Activated CD4-positive, alpha-beta T cell treated with anti-CD3 and anti-CD28 coated beads, Interleukin-2, amount 10 ng/mL, durations not matched to agents 7 days and 5 days (primary cell): Measurements from ENCODE around the gene EREG. TPM values are rescaled to one million over a fixed set of nuclear protein-coding genes. Genes with fewer than 3 reads are reported as not detected.
"Not testable (repeated sequence)": the region's sequence is repeated elsewhere in the genome, so short reads cannot be mapped to it uniquely, and the experiment has no call there.

Experiments used
- CTCF ChIA-PET: fragments of 350-600 bp; sonication (Branson Sonifier 250); formaldehyde crosslinking; loops from one replicate; lab custom pipeline; 2021; ENCODE audit warnings: antibody characterized with exemption; lab: Charles Lee
- POLR2A ChIA-PET: fragments of 350-600 bp; sonication (Branson Sonifier 250); formaldehyde crosslinking; loops from one replicate; lab custom pipeline; 2021; ENCODE audit warnings: antibody characterized with exemption; lab: Charles Lee
- DNase-seq: peaks from one replicate; pipeline ENCODE4 v3.0.0-alpha.2; 2020
- H3K27ac Mint-ChIP-seq: one replicate; pipeline ENCODE4 v1.8.0; 2021; ENCODE audit warnings: mild to moderate bottlenecking, moderate library complexity, mixed read lengths
- H3K27me3 Mint-ChIP-seq: one replicate; pipeline ENCODE4 v1.8.0; 2021; ENCODE audit warnings: mixed read lengths
- H3K36me3 Mint-ChIP-seq: one replicate; pipeline ENCODE4 v1.8.0; 2021; ENCODE audit warnings: low read depth, mixed read lengths
- H3K4me1 Mint-ChIP-seq: one replicate; pipeline ENCODE4 v1.8.0; 2021; ENCODE audit warnings: mixed read lengths
- H3K4me3 Mint-ChIP-seq: one replicate; pipeline ENCODE4 v1.8.0; 2021; ENCODE audit warnings: mild to moderate bottlenecking, moderate library complexity, mixed read lengths
- H3K9me3 Mint-ChIP-seq: one replicate; pipeline ENCODE4 v1.8.0; 2021; ENCODE audit warnings: mixed read lengths
- total RNA-seq, 2 experiments: library from RNA; stranded (reverse); gene quantifications; one replicate each; pipeline ENCODE4 v1.2.3, GENCODE V29; 2021

The EREG gene
- total RNA-seq, 2 experiments from 2014 or later: not detected

- Mint-ChIP-seq H3K9me3 (no peaks in the 10 kb centered on the region), H3K36me3 (no peaks in the 10 kb centered on the region), H3K4me1 (no peaks in the 10 kb centered on the region), H3K27ac (no peak overlapping the region), H3K4me3 (no peak overlapping the region), H3K27me3 (peaks cover 15% of the 10 kb centered on the region)
- DNase-seq: no peak
- ChIA-PET CTCF (no interaction called here), POLR2A (no interaction called here)
Observed at GRCh38 chr4:74328501-74328900, 36.4 kb upstream of the EREG start.

- POLR2A ChIA-PET: no interaction called here
- H3K36me3 Mint-ChIP-seq: no peaks in the 10 kb centered on the region
- H3K9me3 Mint-ChIP-seq: no peaks in the 10 kb centered on the region
- H3K4me1 Mint-ChIP-seq: no peaks in the 10 kb centered on the region
- no peak overlapping the region for H3K27ac Mint-ChIP-seq
- peaks cover 9% of the 10 kb centered on the region for H3K27me3 Mint-ChIP-seq
- H3K4me3 Mint-ChIP-seq: no peak overlapping the region
- DNase-seq: no peak
- CTCF ChIA-PET: interaction anchor here (0.7 kb wide), 1 partner anchor 9 kb away, joined by 4 read pairs; no protein-coding TSS in a partner anchor
Observed at GRCh38 chr4:74329307-74329706, 35.6 kb upstream of the EREG start.

GRCh38 chr4:74330295-74330750 lies 34.6 kb upstream of the EREG start:
- ChIA-PET POLR2A (no interaction called here), CTCF (no interaction called here)
- no peaks in the 10 kb centered on the region for H3K36me3 Mint-ChIP-seq
- H3K9me3 Mint-ChIP-seq: no peaks in the 10 kb centered on the region
- H3K4me3 Mint-ChIP-seq: no peak overlapping the region
- H3K27ac Mint-ChIP-seq: no peak overlapping the region
- peaks cover 7% of the 10 kb centered on the region for H3K27me3 Mint-ChIP-seq
- DNase-seq: no peak
- H3K4me1 Mint-ChIP-seq: no peaks in the 10 kb centered on the region

- no peak overlapping the region for H3K27ac Mint-ChIP-seq
- ChIA-PET CTCF (no interaction called here), POLR2A (no interaction called here)
- no peak for DNase-seq
- H3K27me3 Mint-ChIP-seq: peaks cover 7% of the 10 kb centered on the region
- no peak overlapping the region for H3K4me3 Mint-ChIP-seq
- H3K36me3 Mint-ChIP-seq: no peaks in the 10 kb centered on the region
- no peaks in the 10 kb centered on the region for H3K9me3 Mint-ChIP-seq
- no peaks in the 10 kb centered on the region for H3K4me1 Mint-ChIP-seq
Observed at GRCh38 chr4:74331252-74331651, 33.7 kb upstream of the EREG start.

- DNase-seq: no peak
- Mint-ChIP-seq H3K4me3 (no peak overlapping the region), H3K9me3 (no peaks in the 10 kb centered on the region), H3K36me3 (no peaks in the 10 kb centered on the region), H3K27ac (no peak overlapping the region), H3K4me1 (no peaks in the 10 kb centered on the region), H3K27me3 (peaks cover 7% of the 10 kb centered on the region)
- CTCF ChIA-PET: no interaction called here
- POLR2A ChIA-PET: no interaction called here
Observed at GRCh38 chr4:74331944-74332343, 33.0 kb upstream of the EREG start.

GRCh38 chr4:74334636-74335035 lies 30.3 kb upstream of the EREG start:
- ChIA-PET POLR2A (no interaction called here), CTCF (no interaction called here)
- Mint-ChIP-seq H3K27me3 (peaks cover 2% of the 10 kb centered on the region), H3K9me3 (no peaks in the 10 kb centered on the region), H3K27ac (no peak overlapping the region), H3K36me3 (no peaks in the 10 kb centered on the region), H3K4me1 (no peaks in the 10 kb centered on the region), H3K4me3 (no peak overlapping the region)
- no peak for DNase-seq

- Mint-ChIP-seq H3K9me3 (peaks cover 4% of the 10 kb centered on the region), H3K27ac (no peak overlapping the region), H3K4me3 (no peak overlapping the region), H3K4me1 (no peaks in the 10 kb centered on the region), H3K36me3 (no peaks in the 10 kb centered on the region), H3K27me3 (peaks cover under 1% of the 10 kb centered on the region)
- ChIA-PET POLR2A (no interaction called here), CTCF (no interaction called here)
- no peak for DNase-seq
Observed at GRCh38 chr4:74335341-74336021, 29.5 kb upstream of the EREG start.

- Mint-ChIP-seq H3K4me1 (no peaks in the 10 kb centered on the region), H3K27ac (no peak overlapping the region), H3K27me3 (peaks cover 2% of the 10 kb centered on the region), H3K4me3 (no peak overlapping the region), H3K9me3 (peaks cover 13% of the 10 kb centered on the region), H3K36me3 (no peaks in the 10 kb centered on the region)
- ChIA-PET POLR2A (no interaction called here), CTCF (no interaction called here)
- no peak for DNase-seq
Observed at GRCh38 chr4:74338792-74339333, 26.1 kb upstream of the EREG start.

GRCh38 chr4:74339501-74339900 lies 25.4 kb upstream of the EREG start:
- no peak for DNase-seq
- H3K36me3 Mint-ChIP-seq: no peaks in the 10 kb centered on the region
- H3K9me3 Mint-ChIP-seq: peaks cover 19% of the 10 kb centered on the region
- POLR2A ChIA-PET: no interaction called here
- CTCF ChIA-PET: no interaction called here
- peaks cover 2% of the 10 kb centered on the region for H3K27me3 Mint-ChIP-seq
- H3K4me1 Mint-ChIP-seq: no peaks in the 10 kb centered on the region
- no peak overlapping the region for H3K4me3 Mint-ChIP-seq
- no peak overlapping the region for H3K27ac Mint-ChIP-seq

GRCh38 chr4:74340421-74340820 lies 24.5 kb upstream of the EREG start:
- H3K4me1 Mint-ChIP-seq, POLR2A ChIA-PET, CTCF ChIA-PET: not testable (repeated sequence)

GRCh38 chr4:74344031-74344430 lies 20.9 kb upstream of the EREG start:
- ChIA-PET POLR2A (no interaction called here), CTCF (interaction anchor here (0.6 kb wide), 1 partner anchor 11 kb away, joined by 3 read pairs; no protein-coding TSS in a partner anchor)
- H3K4me3 Mint-ChIP-seq: no peak overlapping the region
- H3K36me3 Mint-ChIP-seq: no peaks in the 10 kb centered on the region
- DNase-seq: no peak
- no peaks in the 10 kb centered on the region for H3K4me1 Mint-ChIP-seq
- no peak overlapping the region for H3K27ac Mint-ChIP-seq
- H3K27me3 Mint-ChIP-seq: peaks cover 8% of the 10 kb centered on the region
- H3K9me3 Mint-ChIP-seq: peaks cover 26% of the 10 kb centered on the region

More at GRCh38 chr4:74340421-74340820, 24.5 kb upstream of the EREG start:
- H3K27me3 Mint-ChIP-seq, H3K27ac Mint-ChIP-seq, DNase-seq, H3K4me3 Mint-ChIP-seq, H3K36me3 Mint-ChIP-seq: not testable (repeated sequence)
- peaks cover 26% of the 10 kb centered on the region for H3K9me3 Mint-ChIP-seq

- Mint-ChIP-seq H3K27me3 (peaks cover 2% of the 10 kb centered on the region), H3K36me3 (no peaks in the 10 kb centered on the region)
Observed at GRCh38 chr4:74353858-74354257, 11.1 kb upstream of the EREG start.

GRCh38 chr4:74357965-74358364 lies 7.0 kb upstream of the EREG start:
- no peak for DNase-seq
- POLR2A ChIA-PET: no interaction called here
- CTCF ChIA-PET: no interaction called here
- Mint-ChIP-seq H3K36me3 (no peaks in the 10 kb centered on the region), H3K27me3 (peaks cover 9% of the 10 kb centered on the region), H3K27ac (no peak overlapping the region), H3K4me3 (no peak overlapping the region), H3K4me1 (peaks cover 2% of the 10 kb centered on the region), H3K9me3 (no peaks in the 10 kb centered on the region)

More at GRCh38 chr4:74353858-74354257, 11.1 kb upstream of the EREG start:
- H3K9me3 Mint-ChIP-seq: no peaks in the 10 kb centered on the region
- POLR2A ChIA-PET: no interaction called here
- H3K4me1 Mint-ChIP-seq: peaks cover 2% of the 10 kb centered on the region
- H3K4me3 Mint-ChIP-seq: no peak overlapping the region
- CTCF ChIA-PET: no interaction called here
- no peak overlapping the region for H3K27ac Mint-ChIP-seq
- DNase-seq: no peak
